NCI-H2029 (cell line): ENCODE data around the gene LAYN.

Experiments used
- DNase-seq: peaks from one replicate; lab custom pipeline; 2025; lab: John Stamatoyannopoulos, UW

The LAYN gene

GRCh38 chr11:111598148-111598547 lies 57.6 kb downstream of the LAYN start:
- no peak for DNase-seq

GRCh38 chr11:111598559-111598958 lies 58.0 kb downstream of the LAYN start:
- no peak for DNase-seq

GRCh38 chr11:111601636-111601978 lies 61.1 kb downstream of the LAYN start:
- no peak for DNase-seq

- peak; percentile 94 for DNase-seq
These were observed 61.7 kb downstream of the LAYN start, which contains the start of gene SIK2 for GRCh38 chr11:111601979-111602864. Gene SIK2, plus strand, starts transcription at chr11:111602449. Its CDS starts 115 bp downstream, at chr11:111602564.

GRCh38 chr11:111602865-111603610 lies 62.5 kb downstream of the LAYN start:
- peak; percentile 17 for DNase-seq

- DNase-seq: no peak
These were observed 63.2 kb downstream of the LAYN start for GRCh38 chr11:111603611-111604130.

GRCh38 chr11:111604392-111605009 lies 64.0 kb downstream of the LAYN start:
- peak; percentile 67 for DNase-seq

GRCh38 chr11:111605681-111606080 lies 65.2 kb downstream of the LAYN start:
- DNase-seq: peak; percentile 18

GRCh38 chr11:111606986-111607385 lies 66.5 kb downstream of the LAYN start:
- no peak for DNase-seq

GRCh38 chr11:111607751-111608150 lies 67.2 kb downstream of the LAYN start:
- no peak for DNase-seq
